HG02852 (cell line): Measurements from ENCODE around the gene CLTB.
"Not testable (repeated sequence)": the region's sequence is repeated elsewhere in the genome, so short reads cannot be mapped to it uniquely, and the experiment has no call there.

Experiments used
- ATAC-seq: cut with Tn5 transposase; IDR thresholded peaks from one replicate; pipeline ENCODE4 v1.9.1; 2021; ENCODE audit warnings: mild to moderate bottlenecking, moderate library complexity; ENCODE audit not compliant: unreplicated experiment

CLTB gene

DNA sequence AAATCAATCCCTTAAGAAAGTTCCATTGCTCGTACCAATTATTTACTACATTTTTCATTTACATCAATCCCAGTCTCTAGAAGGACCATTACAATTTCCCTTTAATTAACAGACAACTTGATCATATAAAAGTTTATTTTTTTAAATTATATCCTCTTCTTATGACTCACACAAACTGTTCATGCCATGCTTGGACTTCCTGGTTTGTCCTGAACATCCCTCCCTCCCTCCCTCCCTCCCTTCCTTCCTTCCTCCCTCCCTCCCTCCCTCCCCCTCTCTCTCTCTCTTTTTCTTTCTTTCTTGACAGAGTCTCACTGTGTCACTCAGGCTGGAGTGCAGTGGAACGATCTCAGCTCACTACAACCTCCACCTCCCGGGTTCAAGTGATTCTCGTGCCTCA, 11.6 kb upstream of the CLTB start:
- no peak for ATAC-seq

DNA sequence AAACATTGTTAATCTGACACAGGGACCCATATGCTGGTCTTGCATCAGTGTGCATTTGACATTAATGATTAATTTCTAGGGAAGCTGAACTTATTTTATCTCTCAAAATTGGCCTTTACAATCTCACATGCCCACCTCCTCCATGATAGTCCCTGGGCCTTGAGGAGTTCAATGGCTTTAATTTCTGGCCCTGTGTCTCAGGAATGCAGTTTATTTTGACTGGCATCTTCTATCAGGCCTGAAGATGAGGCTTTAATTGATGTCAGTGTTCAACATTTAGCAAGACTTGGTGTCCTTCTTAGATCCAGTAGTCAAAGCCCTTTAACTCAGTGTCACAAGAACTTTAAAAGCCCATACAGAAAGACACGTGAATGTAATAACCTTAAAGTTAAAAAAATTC, 10.5 kb upstream of the CLTB start:
- no peak for ATAC-seq

DNA sequence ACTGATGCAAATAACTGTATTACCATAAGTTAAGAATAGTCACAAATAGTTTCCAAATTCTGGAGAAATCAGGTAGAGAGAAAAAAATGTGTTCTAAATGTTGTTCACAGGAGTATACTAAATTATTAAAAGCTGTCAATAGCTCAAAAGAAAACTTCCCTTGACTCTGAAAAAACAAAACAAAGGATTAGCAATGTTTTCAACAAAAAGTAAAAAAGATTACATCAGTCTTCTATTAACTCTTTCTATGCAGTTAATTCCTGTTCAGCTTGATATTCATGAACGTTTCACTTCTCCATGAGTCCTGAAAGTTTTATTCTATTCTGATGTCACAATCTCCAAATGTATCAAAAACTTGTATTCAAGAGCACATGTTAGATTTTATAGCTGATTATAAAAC, 9.5 kb upstream of the CLTB start:
- no peak for ATAC-seq

DNA sequence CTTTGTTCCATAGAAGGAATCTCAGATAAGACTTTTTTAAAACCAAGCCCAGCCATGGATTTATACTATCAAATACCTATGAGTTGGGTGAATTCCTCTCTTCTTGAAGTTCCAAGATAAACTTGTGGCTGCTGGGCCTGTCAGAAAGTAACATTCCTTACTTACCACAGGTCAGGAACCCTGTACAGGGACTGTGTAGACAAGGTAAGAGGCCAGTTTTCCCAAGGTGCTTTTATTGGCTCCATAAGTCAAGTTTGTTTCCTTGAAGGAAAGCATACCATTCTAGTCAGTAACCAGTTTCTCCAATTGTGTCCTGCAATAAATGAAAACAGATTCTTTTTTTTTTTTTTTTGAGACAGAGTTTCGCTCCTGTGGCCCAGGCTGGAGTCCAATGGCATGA, 8.8 kb upstream of the CLTB start:
- ATAC-seq: no peak

DNA sequence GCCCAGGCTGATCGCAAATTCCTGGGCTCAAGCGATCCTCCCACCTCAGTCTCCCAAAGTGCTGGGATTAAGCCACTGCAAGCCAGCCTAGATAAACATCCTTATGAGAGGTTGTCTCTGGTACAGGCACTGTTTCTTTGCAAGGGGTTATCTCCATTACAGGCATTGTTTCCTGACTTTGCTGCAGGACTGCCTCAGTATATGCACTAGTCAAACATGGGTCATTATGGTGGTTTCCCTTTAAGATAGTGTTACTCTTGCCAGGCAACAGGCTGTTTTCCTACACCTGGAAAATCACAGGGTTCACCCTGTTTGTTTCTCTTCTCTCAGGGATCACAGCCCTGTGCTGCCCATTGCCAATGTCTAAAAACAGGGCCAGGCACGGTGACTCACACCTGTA, 7.8 kb upstream of the CLTB start:
- no peak for ATAC-seq

- ATAC-seq: no peak
Observed at GRCh38 chr5:176420972-176421544, 4.7 kb upstream of the CLTB start.

DNA sequence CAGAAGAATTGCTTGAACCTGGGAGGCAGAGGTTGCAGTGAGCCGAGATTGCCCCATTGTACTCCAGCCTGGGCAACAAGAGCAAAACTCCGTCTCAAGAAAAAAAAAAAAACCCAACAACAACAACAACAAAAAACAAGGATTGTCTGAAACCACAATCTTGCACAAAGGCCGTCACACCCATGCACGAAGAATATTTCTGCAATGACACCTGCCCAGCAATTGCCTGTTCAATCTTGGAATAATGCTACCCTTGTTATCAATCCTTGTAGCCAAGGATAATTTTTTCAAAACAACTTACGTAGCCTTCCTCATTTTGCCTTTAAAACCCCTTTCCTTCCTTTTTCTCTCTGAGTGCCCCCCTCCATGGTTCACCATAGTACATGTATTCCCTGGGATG, 3.7 kb upstream of the CLTB start:
- no peak for ATAC-seq

GRCh38 chr5:176418251-176418650, 1.9 kb upstream of the CLTB start:
- no peak for ATAC-seq

GRCh38 chr5:176416965-176417364, 626 bp upstream of the CLTB start:
- no peak for ATAC-seq

DNA sequence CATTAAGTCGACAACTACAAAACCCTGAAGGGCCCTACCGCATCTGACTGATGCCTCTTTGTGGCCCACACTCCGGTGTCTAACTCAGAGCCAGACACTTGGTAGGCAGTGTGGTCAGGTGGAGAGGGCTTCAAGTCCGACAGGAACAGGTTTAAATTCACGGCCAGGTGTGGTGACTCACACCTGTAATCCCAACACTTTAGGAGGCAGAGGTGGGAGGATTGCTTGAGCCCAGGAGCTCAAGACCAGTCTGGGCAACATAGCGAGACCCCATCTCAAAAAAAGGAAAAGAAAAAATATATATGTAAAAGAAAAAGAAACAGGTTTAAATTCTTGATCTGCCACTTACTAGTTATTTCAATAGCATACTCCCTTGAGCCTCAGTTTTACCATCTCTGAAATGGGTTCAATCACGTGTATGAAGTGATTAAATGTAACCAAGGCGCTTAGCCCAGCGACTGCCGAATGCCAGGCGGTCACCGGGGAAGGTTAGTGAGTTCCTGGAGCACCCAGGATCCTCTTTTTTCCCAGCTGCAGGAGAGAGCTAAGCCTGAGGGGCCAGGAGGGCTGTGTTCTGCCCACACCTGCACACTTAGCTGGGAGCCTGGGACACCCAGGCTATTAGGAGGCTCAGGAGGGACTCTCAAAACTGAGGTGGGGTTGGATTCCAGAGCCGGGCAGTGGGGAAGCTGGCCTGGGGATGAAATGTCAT, 943 bp downstream of the CLTB start:
- peak; percentile 5 for ATAC-seq

DNA sequence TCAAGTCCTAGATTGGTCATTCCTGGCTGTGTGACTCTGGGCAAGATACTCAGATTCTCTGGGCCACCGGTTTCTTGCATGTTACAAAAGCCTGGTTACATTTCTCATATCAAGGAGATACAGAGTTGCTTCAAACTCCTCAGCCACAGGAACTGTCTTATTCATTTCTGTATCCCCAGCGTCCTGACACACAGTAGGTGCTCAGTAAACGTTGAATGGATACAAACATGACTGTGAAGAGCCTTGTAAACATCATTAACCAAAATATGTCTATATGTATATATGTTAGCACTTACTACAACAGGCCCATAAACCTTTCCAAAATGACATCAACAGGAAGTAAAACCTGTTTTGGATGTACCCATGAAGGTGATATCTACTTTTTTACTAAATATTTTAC, 1.6 kb downstream of the CLTB start:
- no peak for ATAC-seq

- no peak for ATAC-seq
Observed at GRCh38 chr5:176413709-176414191, 2.6 kb downstream of the CLTB start.

DNA sequence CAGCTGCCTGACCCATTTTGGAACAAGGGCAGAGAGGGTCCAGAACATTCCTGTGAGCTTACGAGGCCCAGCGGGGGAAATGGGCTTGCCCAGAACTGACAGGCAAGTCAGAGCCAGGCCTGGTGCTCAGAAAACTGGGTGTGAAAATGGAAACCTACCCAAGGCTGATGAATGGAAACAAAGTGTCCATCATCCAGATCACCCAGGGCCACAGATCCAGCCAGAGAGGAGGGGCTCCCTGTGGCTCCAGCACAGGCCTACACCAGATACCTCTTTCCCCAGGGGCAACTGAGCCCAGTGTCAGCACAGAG, 3.1 kb downstream of the CLTB start:
- ATAC-seq: no peak

DNA sequence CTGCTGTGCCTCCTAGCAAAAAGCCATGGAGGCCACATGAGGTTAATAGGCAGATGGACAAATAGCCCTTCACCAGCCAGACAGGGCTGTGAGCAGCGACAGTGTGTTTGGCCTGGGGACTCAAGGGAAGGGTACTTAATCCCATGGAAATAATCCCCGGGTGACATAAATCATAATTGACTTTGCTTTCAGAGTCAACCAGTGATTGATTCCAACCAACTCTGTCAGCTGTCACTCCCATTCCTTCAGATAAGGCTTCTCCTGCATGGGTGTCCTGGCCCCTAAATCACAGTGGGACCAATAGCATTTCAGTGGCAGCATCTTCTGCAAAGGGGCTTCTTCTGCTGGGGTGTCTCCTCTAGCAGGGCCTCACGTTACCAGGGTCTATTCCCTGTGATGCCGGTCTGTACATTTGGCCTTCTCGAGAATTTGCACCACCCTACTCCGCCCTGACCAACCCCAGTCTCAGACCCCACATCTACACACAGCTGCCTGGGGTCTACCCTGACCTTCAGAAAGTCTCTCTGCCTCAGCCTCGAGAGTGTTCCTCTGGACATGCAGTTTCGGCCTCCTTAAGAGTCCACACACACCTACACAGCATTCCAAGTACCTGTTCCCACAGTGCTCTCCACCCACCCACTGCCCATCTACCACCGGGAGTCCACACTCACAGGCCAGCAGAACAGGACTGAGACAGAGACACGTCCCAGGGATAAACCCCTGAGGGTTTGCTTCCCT, 3.7 kb downstream of the CLTB start:
- no peak for ATAC-seq

GRCh38 chr5:176410486-176411180, 5.7 kb downstream of the CLTB start:
- ATAC-seq: no peak

DNA sequence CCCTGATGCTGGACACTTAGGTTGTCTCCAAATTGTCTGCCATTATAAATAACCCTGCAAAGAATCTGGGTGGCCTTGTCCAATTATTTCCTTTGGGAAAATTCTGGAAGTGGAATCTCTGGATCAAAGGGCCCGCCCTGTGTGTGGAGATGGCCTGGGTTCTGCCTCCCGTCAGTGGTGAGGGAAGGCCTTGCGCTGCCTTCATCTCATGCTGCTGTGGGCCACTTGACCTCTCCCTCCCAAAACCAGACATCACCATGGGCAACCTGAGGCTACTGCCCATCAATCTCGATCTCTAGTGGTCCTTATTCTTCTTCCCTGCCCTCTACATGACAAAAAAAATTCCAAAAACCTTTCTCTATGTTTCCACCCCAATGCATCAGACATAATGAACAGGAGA, 6.6 kb downstream of the CLTB start:
- no peak for ATAC-seq

DNA sequence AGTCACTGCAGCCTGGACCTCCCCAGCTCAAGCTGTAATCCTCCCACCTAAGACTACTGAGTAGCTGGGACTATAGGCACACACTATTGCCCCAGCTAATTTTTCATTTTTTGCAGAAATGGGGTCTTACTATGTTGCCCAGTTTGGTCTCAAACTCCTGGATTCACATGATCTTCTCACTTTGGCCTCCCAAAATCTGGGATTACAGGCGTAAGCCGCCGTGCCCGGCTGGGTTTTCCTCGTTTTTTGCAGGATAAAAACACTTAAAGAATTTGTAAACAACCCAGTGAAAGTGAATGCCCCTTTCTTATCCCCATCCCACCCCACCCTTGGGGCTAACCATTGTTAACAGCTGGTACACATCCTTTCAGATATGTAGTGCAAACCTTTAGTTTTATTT, 7.7 kb downstream of the CLTB start:
- no peak for ATAC-seq

GRCh38 chr5:176408252-176408573, 8.1 kb downstream of the CLTB start:
- not testable (repeated sequence) for ATAC-seq

DNA sequence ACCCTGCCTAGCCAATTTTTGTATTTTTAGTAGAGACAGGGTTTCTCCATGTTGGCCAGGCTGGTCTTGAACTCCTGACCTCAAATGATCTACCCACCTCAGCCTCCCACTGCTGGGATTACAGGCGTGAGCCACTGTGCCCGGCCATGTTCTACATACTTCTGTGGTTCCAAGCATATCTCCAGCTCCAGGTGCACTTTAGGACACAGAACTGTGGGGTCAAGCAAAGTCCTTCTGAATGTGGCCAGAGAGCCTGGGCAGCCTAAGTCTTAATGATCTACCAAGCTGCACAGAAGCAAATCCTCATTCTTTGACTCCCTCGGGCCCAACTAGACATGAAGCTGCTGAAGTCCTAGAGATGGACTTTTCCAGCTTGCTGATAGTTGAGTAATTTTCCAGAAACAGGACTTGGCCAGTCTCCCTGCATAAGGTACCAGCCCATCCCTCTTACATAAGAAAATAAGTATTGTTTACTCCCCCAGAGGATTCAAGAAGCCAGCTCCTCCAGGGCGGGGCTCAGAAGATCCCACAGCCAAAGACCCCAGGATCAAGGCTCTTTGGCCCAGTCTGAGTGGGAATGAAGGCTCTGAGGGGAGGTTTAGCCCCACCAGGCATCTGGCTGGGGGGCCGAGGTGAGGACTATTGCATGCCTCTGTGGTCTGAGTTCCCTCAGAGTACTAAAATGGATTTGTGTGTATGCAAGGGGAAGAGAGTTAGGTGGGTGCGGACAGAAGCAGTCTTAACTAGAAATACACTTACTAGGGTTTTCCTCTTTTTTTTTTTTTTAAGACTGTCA, 8.7 kb downstream of the CLTB start:
- no peak for ATAC-seq

GRCh38 chr5:176406436-176407052, 9.8 kb downstream of the CLTB start:
- no peak for ATAC-seq
